Sciatic nerve (tissue), 2 donors: ENCODE data around the gene STRN. TPM values are rescaled to one million over a fixed set of nuclear protein-coding genes. Genes with fewer than 3 reads are reported as not detected.
"Not testable (repeated sequence)": the region's sequence is repeated elsewhere in the genome, so short reads cannot be mapped to it uniquely, and the experiment has no call there.

ENCODE experiments used
- ATAC-seq: fragments of 200-7000 bp; cut with Tn5 transposase; one replicate; pipeline ENCODE4 v1.9.1; 2020; ENCODE audit warnings: mild to moderate bottlenecking, moderate library complexity
- DNase-seq: peaks from one replicate; pipeline ENCODE4 v3.0.0-alpha.2; 2020; ENCODE audit warnings: low spot score
- intact Hi-C: fragments of 100-400 bp; cut with DNase I; formaldehyde crosslinking; loops from one replicate; pipeline ENCODE4 v1.14.2; 2022
- total RNA-seq: library from RNA; stranded (reverse); fragmentation: NEBNext Ultra II Directional; extraction: Animal tissue kit (Norgen Biotek cat#: 25700); gene quantifications from one replicate; pipeline ENCODE4 v1.2.1, GENCODE V29; 2021
- donor health status: DM: no; HTN: no; CAD: no.
- donor health status: DM: no; HTN: no; CAD: no.

The STRN gene
- total RNA-seq, 1 donor from 2014 or later: 38.9 TPM

- DNase-seq (no peak), ATAC-seq (no peak)
- intact Hi-C loops: no loop called here
Observed at GRCh38 chr2:36861896-36862295, 104.4 kb downstream of the STRN start.

- DNase-seq: no peak
- intact Hi-C loops: no loop called here
- no peak for ATAC-seq
Observed at GRCh38 chr2:36859366-36859792, 107.0 kb downstream of the STRN start.

- intact Hi-C loops: no loop called here
- DNase-seq: no peak
- no peak for ATAC-seq
Observed at GRCh38 chr2:36858551-36859365, 107.6 kb downstream of the STRN start.

- ATAC-seq (no peak), DNase-seq (no peak)
- intact Hi-C loops: no loop called here
Observed at GRCh38 chr2:36857713-36858112, 108.6 kb downstream of the STRN start.

GRCh38 chr2:36855429-36855828 lies 110.9 kb downstream of the STRN start:
- no peak for ATAC-seq
- no peak for DNase-seq
- intact Hi-C loops: no loop called here

- intact Hi-C loops: no loop called here
- ATAC-seq: no peak
- DNase-seq: no peak
Observed at GRCh38 chr2:36854241-36854640, 112.1 kb downstream of the STRN start.

- no peak for DNase-seq
- no peak for ATAC-seq
- intact Hi-C loops: no loop called here
Observed at GRCh38 chr2:36849265-36849664, 117.1 kb downstream of the STRN start.

- ATAC-seq: no peak
- intact Hi-C loops: no loop called here
- no peak for DNase-seq
Observed at GRCh38 chr2:36843838-36844237, 122.5 kb downstream of the STRN start.

- peak; percentile 36 for ATAC-seq
- intact Hi-C loops: no loop called here
- no peak for DNase-seq
Observed at GRCh38 chr2:36839976-36840617, 126.2 kb downstream of the STRN start.

- intact Hi-C loops: no loop called here
Observed at GRCh38 chr2:36834731-36835524, 131.4 kb downstream of the STRN start.

GRCh38 chr2:36834203-36834602 lies 132.1 kb downstream of the STRN start:
- DNase-seq (no peak), ATAC-seq (no peak)
- intact Hi-C loops: no loop called here

More at GRCh38 chr2:36834731-36835524, 131.4 kb downstream of the STRN start:
- ATAC-seq (no peak), DNase-seq (no peak)

GRCh38 chr2:36831185-36831584 lies 135.2 kb downstream of the STRN start:
- no peak for ATAC-seq
- no peak for DNase-seq
- intact Hi-C loops: no loop called here

GRCh38 chr2:36824683-36825082 lies 141.7 kb downstream of the STRN start:
- intact Hi-C loops, DNase-seq, ATAC-seq: not testable (repeated sequence)

- no peak for ATAC-seq
- intact Hi-C loops: no loop called here
- no peak for DNase-seq
Observed at GRCh38 chr2:36824273-36824672, 142.1 kb downstream of the STRN start.

GRCh38 chr2:36823862-36824261 lies 142.5 kb downstream of the STRN start:
- intact Hi-C loops: no loop called here
- DNase-seq: no peak
- no peak for ATAC-seq

- intact Hi-C loops: no loop called here
- DNase-seq (no peak), ATAC-seq (peak; percentile 34)
Observed at GRCh38 chr2:36820942-36821605, 145.3 kb downstream of the STRN start.

GRCh38 chr2:36819095-36819711 lies 147.1 kb downstream of the STRN start:
- intact Hi-C loops: no loop called here

GRCh38 chr2:36818542-36818941 lies 147.8 kb downstream of the STRN start:
- no peak for ATAC-seq
- no peak for DNase-seq
- intact Hi-C loops: no loop called here

More at GRCh38 chr2:36819095-36819711, 147.1 kb downstream of the STRN start:
- ATAC-seq (no peak), DNase-seq (no peak)

- intact Hi-C loops: no loop called here
- DNase-seq (no peak), ATAC-seq (no peak)
Observed at GRCh38 chr2:36812196-36812595, 154.1 kb downstream of the STRN start.
